Right forelimb (tissue), 1 donor: ENCODE measurements around the gene NBPF10.
"Not testable (repeated sequence)": the region's sequence is repeated elsewhere in the genome, so short reads cannot be mapped to it uniquely, and the experiment has no call there.

Experiments
- DNase-seq: peaks from one replicate; pipeline ENCODE4 v3.0.0-alpha.2; 2018

The NBPF10 gene, protein sequence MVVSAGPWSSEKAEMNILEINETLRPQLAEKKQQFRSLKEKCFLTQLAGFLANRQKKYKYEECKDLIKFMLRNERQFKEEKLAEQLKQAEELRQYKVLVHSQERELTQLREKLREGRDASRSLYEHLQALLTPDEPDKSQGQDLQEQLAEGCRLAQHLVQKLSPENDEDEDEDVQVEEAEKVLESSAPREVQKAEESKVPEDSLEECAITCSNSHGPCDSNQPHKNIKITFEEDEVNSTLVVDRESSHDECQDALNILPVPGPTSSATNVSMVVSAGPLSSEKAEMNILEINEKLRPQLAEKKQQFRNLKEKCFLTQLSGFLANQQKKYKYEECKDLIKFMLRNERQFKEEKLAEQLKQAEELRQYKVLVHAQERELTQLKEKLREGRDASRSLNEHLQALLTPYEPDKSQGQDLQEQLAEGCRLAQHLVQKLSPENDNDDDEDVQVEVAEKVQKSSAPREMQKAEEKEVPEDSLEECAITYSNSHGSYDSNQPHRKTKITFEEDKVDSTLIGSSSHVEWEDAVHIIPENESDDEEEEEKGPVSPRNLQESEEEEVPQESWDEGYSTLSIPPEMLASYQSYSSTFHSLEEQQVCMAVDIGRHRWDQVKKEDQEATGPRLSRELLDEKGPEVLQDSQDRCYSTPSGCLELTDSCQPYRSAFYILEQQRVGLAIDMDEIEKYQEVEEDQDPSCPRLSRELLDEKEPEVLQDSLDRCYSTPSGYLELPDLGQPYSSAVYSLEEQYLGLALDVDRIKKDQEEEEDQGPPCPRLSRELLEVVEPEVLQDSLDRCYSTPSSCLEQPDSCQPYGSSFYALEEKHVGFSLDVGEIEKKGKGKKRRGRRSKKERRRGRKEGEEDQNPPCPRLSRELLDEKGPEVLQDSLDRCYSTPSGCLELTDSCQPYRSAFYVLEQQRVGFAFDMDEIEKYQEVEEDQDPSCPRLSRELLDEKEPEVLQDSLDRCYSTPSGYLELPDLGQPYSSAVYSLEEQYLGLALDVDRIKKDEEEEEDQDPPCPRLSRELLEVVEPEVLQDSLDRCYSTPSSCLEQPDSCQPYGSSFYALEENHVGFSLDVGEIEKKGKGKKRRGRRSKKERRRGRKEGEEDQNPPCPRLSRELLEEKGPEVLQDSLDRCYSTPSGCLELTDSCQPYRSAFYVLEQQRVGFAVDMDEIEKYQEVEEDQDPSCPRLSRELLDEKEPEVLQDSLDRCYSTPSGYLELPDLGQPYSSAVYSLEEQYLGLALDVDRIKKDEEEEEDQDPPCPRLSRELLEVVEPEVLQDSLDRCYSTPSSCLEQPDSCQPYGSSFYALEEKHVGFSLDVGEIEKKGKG (N-terminal part only)

DNA sequence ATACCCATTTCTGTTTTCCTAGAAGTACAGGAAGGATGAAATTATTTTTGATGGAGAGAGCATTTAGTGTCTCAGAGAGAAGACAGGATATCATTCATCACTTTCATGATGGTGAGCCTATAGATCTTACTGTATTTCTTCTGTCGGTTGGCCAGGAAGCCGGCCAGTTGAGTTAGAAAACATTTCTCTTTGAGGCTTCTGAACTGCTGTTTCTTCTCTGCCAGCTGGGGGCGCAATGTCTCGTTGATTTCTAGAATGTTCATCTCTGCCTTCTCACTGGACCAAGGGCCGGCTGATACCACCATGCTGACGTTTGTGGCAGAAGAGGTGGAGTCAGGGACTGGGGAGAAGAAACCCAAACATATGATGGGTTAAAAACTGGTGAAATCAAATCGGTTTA lies at the start of gene NBPF10:
Gene NBPF10 (minus strand): TSS at position 340 of the 400 bp plus-strand sequence. CDS start 35 bp downstream, at position 305.
- DNase-seq, result not testable (repeated sequence)

DNA sequence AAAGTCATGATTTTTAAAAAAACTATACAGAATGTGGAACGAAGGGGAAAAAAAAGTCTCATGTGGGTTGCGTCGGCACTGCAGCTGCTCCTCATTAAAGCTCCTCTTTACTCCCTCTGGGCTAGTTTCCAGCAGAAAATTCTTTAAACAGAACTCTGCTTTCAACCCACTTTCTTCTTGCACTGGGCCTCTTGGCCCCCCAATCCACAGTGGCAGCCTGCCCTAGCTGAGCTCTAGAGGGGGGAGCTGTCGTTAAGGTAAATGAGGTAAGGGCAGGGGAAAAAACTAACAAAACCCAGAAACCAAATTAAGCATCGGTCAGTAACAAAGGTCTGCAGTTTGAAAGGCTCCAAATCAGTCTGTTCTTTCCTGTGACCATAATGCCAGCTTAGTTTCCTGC lies 29.9 kb upstream of the NBPF10 start:
- not testable (repeated sequence) for DNase-seq

DNA sequence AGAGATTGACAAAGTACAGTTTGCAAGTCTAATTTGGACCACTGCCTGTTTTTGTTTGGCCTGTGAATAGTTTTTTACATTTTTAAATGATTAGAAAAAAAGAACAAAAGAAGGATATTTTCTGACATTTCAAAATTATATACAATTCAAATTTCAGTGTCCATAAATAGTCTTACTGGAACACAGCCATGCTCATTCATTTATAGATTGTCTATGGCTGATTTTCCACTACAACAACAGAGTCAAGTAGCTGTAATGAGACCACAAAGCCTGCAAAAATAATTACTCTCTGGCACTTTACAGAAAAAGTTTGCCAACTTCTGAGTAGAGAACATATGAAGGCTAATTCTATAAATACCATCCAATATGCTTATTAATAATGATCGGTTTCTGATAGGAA lies 23.1 kb upstream of the NBPF10 start:
- not testable (repeated sequence) for DNase-seq

DNA sequence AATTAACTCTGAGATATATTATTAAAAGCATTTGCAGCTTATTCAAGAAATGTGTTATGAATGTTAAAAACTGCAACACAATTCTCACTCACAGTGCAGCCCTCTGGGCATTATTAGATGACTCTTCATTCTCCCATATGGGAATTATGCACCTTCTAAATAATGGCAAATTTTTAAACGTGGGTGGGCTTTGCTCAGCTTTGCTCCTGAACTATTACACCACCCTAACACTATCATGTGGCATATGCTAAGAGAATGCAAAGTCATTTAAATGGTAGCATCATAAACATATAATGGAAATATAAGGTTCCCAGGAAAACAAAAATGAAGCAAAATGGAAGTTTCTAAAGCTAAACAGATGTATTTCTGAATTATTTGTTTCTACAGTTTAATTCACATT lies 22.7 kb upstream of the NBPF10 start:
- DNase-seq, result not testable (repeated sequence)
